MV-4-11 (cell line): Measurements from ENCODE around the gene SYNE1.
"Not testable (repeated sequence)": the region's sequence is repeated elsewhere in the genome, so short reads cannot be mapped to it uniquely, and the experiment has no call there.

Experiments
- DNase-seq: peaks from one replicate; lab custom pipeline; 2025; lab: John Stamatoyannopoulos, UW

The SYNE1 gene

DNA sequence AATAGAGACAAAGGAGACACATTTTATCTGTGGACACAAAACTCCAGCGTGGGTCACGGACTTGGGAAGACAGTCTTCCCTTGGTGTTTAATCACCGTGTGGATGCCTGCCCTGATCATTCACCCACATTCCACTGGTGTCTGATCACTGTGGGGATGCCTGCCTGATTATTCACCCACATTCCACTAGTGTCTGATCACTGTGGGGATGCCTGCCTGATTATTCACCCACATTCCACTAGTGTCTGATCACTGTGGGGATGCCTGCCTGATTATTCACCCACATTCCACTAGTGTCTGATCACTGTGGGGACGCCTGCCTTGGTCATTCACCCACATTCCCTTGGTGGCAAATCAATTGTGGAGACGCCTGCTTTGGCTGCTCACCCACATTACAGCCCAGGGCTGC, 146.2 kb downstream of the SYNE1 start:
- DNase-seq: not testable (repeated sequence)

- no peak for DNase-seq
Measured at GRCh38 chr6:152484806-152485205, 152.4 kb downstream of the SYNE1 start.

DNA sequence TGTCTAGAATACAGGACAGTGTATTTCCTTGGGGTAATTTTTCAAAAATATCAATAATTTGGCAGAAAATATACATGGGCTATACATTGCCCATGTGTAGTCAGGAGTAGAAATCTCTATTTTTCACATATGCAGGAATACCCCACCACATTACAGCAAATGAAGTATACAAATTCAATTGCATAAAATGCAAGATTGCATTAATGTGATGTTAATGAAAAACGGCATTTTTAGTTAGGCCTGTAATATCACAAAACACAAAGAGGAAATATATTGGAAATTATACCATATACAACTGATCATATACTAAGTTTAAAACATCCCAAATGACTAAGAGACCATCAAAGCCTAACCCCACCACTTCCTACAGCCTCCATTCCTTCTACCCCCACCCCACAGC, 154.9 kb downstream of the SYNE1 start:
- no peak for DNase-seq

GRCh38 chr6:152478377-152479010, 158.7 kb downstream of the SYNE1 start:
- DNase-seq: no peak

DNA sequence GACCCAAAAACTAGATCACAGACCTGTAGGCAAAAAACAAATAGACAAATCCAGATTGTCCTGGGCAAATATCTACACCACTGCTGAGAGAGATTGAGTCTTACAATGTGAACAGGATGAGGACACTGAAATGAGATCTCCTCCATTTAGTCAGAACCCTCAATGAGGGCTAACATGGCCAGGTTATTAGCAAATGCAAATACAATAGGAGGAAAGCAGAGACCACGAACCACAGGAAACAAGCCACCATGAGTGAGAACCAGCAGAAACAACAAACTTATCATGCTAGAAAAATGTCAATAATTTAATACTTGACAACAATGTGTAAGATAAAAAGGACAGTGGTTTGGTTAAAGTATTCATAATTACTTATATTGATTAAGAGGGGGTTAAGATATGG, 162.8 kb downstream of the SYNE1 start:
- DNase-seq: no peak

DNA sequence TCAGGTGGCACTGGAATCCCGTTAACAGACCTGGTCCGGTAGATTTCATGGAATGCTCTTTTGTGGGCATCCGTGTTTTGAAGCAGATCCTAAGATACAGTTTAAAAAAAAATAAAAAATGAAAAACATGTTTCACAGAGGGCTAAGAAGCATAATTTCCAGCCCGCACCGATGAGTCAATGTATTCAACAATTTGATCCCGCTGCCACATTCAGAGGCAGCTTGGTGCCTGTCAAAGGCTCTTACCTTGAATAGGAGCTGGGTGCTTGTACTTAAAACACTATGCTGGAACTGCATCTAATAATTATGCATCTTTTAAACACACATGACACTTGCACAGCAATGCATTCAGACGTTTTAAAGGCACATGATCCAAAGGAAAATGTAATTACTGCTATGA, 164.8 kb downstream of the SYNE1 start:
- no peak for DNase-seq

DNA sequence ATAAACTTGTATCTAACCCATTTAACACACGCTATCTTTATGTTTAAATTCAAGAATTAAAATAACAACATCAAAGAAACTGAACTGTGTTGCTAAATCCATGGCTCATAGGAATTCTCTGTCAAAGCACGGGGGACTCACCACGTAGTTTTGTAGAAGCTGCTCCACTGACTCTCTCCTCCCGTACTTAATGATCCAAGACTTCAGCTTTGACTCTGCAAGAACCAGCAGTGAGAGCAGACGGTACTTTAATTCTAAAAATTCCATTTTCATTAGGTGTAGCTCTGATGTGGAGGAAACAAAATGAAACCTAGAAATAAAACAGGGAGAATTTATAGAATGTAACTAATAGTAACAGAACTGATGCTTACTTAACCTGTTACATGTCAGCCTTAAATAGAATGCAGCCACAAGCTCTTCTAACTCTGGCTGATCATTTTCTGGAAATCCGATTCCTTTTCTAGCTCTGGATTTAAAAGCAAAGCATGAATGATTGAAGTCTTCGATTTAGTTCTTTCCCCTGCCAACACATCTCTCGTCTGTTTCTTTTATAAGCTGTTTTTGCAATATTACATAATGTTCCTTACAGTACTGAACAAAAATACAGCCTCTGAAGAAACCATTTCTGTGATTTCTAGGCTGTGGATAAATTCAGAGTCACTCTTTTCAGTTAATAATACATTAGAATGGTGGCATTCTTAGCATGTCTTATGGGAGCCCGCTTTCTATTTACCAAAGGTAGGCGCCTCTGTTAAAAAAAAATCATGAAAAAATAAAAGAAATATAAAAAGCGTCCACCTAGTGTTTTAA, 165.5 kb downstream of the SYNE1 start:
- no peak for DNase-seq

DNA sequence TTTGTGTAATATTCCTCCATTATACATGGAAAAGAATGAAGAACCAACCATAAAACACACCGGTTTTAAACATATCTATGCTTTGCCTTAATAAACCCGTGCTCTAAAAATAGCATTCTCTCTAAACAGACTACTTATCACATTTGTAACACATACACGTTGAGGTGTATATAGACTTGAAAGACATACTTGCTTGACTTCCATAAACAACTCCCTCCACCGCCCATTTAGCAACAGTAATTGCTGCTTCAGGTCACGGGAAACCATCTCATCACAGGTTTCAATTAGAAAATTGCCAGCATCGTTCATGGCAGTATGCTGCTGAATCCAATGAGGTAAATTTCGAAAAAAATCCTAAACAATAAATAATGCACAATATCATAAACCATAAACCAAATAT, 174.0 kb downstream of the SYNE1 start:
- DNase-seq: no peak

DNA sequence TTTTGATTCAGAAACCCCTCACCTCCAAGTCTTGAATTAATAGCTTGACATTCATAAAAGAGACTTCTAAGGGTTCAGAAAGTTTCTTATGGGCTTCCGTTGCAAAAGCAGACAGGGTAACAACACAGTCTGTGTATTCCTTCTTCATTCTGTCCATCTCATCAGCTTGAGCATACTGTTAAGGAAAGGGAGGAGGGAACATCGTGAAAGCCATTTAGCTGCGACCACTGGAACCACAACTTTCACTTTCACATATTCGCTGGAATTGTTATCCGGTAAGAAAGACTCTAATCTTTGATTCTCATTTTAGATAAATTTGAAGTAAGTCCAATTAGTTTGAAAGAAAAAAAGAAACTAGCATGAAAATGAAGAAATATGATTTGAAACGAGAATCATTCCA, 174.4 kb downstream of the SYNE1 start:
- no peak for DNase-seq

GRCh38 chr6:152461556-152461955, 175.6 kb downstream of the SYNE1 start:
- no peak for DNase-seq

DNA sequence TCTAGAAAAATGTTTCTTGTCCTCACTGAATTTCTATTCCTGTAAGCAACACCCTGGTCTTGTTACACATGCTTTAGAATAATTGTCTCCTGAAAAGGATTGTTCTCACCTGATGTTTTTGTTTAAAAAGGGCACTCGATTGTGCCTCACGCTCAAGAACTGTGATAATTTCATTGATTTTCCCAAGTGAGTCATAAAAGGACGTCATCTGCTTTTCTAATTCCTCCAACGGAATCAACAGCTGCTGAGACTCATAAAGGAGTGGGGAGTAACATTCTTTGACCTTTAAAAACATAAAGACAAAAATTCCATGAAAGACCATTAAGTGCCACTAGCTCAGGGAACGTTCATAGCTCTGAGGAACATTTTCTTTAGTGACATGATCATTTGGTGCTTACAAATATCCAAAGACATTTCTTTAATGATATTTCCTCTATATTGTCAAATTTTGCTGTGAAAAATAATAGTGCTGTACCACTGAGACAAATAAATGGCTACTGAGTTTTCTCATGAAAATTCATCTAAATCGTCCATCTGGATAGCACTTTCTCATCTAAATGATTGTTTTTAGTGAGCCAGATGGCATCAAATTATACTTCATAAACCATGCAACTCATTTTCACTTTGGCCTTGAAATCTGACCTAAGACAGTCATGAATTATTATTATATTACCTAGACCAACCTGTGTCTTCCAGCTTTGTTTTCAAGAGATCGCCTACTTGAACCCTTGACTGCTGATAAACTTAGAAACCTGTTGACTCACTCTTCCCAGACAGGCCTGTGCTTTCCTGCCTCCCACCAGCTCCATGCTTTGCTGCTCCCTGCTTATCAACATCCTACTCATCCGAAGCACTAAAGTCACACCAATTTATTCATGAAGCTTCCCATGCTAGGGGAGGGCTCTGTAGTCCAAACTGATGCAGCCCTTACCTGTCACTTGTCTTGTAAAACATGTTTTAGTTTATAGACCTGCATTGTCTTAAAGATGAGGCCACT, 178.2 kb downstream of the SYNE1 start:
- DNase-seq: no peak

- no peak for DNase-seq
Measured at GRCh38 chr6:152457949-152458624, 179.1 kb downstream of the SYNE1 start.

- DNase-seq: no peak
Measured at GRCh38 chr6:152454003-152454402, 183.2 kb downstream of the SYNE1 start.

GRCh38 chr6:152453421-152453820, 183.7 kb downstream of the SYNE1 start:
- DNase-seq: no peak

- no peak for DNase-seq
Measured at GRCh38 chr6:152452639-152453038, 184.5 kb downstream of the SYNE1 start.

DNA sequence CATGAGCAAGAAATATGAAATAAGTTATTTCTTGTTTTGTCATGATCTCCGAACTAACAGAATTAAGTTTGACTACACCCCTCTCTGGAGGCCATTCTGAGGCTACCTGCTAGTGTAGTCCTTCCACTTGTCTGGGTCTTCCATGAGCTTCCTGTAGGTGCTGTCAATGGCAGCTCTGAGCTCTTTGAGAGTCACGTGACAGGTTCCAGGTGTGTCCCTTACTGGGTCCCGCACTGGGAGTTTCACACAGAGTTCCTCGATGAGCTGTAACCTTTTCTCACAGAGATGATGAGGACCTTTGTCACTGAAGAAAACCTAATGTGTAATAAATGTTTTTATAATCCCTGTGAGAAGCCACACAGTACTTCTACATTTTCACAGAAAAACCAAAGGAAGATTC, 186.6 kb downstream of the SYNE1 start:
- no peak for DNase-seq

GRCh38 chr6:152441902-152442301, 195.3 kb downstream of the SYNE1 start:
- DNase-seq: no peak

DNA sequence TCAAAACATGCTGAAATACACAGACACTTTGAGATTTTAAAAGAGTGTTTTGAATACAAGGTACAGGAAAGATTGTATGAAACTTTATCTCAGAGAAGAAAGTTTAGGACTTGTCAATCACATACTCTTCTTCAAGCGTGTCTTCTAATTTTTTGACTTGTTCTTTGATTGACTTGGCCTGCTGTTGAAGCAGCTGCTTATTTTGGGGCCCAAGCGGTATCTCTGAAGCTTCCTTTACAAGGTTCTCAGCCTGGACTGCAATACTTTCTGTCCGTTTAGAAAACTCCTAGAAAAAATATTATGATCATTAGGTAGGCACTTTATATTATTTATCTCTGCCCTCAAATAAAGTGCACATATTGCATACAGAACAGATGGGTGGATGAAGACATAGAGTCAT, 201.3 kb downstream of the SYNE1 start:
- DNase-seq: no peak

DNA sequence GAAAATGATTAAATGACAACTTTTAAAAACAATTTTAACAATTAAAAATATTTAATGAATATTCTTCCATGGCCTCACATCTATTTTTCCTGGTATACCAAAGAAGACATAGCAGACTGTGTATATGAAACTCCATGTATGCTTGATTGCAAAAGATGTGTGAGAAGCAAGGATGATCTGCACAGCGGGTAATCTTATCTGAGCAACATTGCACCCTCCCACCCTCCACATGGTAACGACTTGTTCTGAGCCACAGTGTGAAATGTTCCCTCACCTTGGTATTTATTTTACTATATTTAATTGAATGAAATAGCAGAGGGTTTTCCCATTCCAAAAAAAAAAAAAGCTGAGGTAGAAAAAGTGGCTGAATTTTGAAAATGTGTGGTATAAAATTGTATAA, 204.4 kb downstream of the SYNE1 start:
- no peak for DNase-seq

GRCh38 chr6:152428126-152428525, 209.0 kb downstream of the SYNE1 start:
- no peak for DNase-seq

DNA sequence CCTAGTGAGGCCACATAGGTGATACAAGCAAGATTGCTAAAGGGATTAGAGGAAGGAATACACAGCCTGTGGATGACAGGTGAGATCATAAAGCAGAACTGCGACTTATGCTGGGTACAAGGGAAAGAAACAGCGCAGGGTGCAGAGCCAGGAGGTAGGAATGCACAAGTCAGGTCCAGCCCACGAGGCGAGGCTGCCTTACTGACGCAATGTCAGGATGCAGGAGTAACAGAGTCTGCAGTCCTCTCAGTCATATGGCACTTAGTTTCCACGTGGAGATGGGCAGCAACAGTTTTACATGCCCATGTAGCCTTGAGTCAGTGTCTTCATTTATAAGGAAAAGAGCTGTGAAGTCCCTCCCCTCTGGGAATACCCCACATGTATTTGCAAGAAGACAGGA, 210.9 kb downstream of the SYNE1 start:
- DNase-seq: no peak
